Activated naive CD4-positive, alpha-beta T cell treated with anti-CD3 and anti-CD28 coated beads, Interleukin-2, amount 50 U/mL, for 16 hours (primary cell): ENCODE results near the gene XIRP2.

Source experiments
- DNase-seq: peaks from one replicate; pipeline ENCODE4 v3.0.0-alpha.2; 2020

XIRP2 gene

GRCh38 chr2:167298017-167298416 lies 409.7 kb downstream of the XIRP2 start:
- no peak for DNase-seq
